Thymus (tissue), 11 donors: ENCODE data around the gene CNTN4. TPM values are rescaled to one million over a fixed set of nuclear protein-coding genes. Genes with fewer than 3 reads are reported as not detected.

Source experiments
- DNase-seq, 9 donors: peaks; one replicate each; pipeline ENCODE4 v3.0.0-alpha.2; 2013; ENCODE audit warnings: low spot score in 9 of 9, low read depth in 6 of 9, missing footprints in 1 of 9
- H3K27ac ChIP-seq, 2 donors: one replicate each; pipeline ENCODE4 v1.5.1; 2013; ENCODE audit warnings: control low read depth in 1 of 2, low read depth in 1 of 2, low read length in 1 of 2, mild to moderate bottlenecking in 1 of 2, moderate library complexity in 1 of 2
- H3K27me3 ChIP-seq, 2 donors: one replicate each; pipeline ENCODE4 v1.5.1; 2013; ENCODE audit warnings: low read length in 1 of 2; ENCODE audit not compliant: control insufficient read depth in 2 of 2, insufficient read depth in 1 of 2
- H3K36me3 ChIP-seq, 2 donors: one replicate each; pipeline ENCODE4 v1.5.1; 2013; ENCODE audit warnings: low read length in 1 of 2, mild to moderate bottlenecking in 1 of 2, moderate library complexity in 1 of 2; ENCODE audit not compliant: control insufficient read depth in 2 of 2, insufficient read depth in 2 of 2
- H3K4me1 ChIP-seq, 2 donors: one replicate each; pipeline ENCODE4 v1.5.1; 2013; ENCODE audit warnings: low read length in 2 of 2; ENCODE audit not compliant: control insufficient read depth in 2 of 2, insufficient read depth in 2 of 2
- H3K4me3 ChIP-seq, 2 donors: one replicate each; pipeline ENCODE4 v1.5.1; 2013; ENCODE audit warnings: low read length in 2 of 2, control low read depth in 1 of 2, mild to moderate bottlenecking in 1 of 2
- H3K9me3 ChIP-seq, 2 donors: one replicate each; pipeline ENCODE4 v1.5.1; 2013; ENCODE audit warnings: low read length in 1 of 2, mild to moderate bottlenecking in 1 of 2; ENCODE audit not compliant: control insufficient read depth in 2 of 2, insufficient read depth in 1 of 2
- WGBS: extraction: QIAGEN DNeasy Blood & Tissue Kit; methylation state at CpG from one replicate; pipeline ENCODE4 v1.1.7; 2013; 5-methylcytosine and 5-hydroxymethylcytosine counted together
- polyA plus RNA-seq: library from polyadenylated mRNA; stranded (reverse); fragments of 200-250 nt; gene quantifications from one replicate; pipeline ENCODE4 v1.2.3, GENCODE V29; 2013
- total RNA-seq: library from RNA; stranded (reverse); fragments of 120-200 nt; gene quantifications from one replicate; pipeline ENCODE4 v1.2.4, GENCODE V29; 2013
- donor health status: healthy.

Gene CNTN4
- total and polyA plus RNA-seq, 2 donors, result 9.4 to 9.9 TPM

DNA sequence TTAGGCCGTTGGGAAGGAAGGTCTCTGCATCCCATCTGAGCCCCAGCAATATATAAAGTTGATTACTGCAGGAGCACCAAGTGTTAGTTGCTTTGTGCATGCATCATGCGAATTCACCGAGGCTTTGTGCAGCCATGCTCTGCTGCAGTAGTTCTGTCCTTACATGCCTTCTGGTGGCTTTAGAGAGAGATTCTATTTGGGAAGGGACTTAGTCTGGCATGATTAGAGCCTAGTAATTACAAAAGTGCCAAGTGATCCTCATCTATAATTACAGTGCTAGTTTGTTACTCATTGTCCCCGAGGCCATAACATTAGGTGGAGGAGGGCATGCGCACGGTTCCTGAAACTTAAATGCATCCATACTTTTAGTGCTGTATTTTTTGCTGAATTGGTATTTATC is 353.6 kb downstream of the CNTN4 start:
- H3K27me3 ChIP-seq, result no peaks in the 10 kb centered on the region
- H3K9me3 ChIP-seq, result no peaks in the 10 kb centered on the region
- no peaks in the 10 kb centered on the region for H3K4me1 ChIP-seq
- no peak for DNase-seq
- H3K27ac ChIP-seq, result no peak overlapping the region
- WGBS, result 89% methylated on average over 6 of the region's 6 CpGs
- no peak overlapping the region for H3K4me3 ChIP-seq
- H3K36me3 ChIP-seq, result no peaks in the 10 kb centered on the region

DNA sequence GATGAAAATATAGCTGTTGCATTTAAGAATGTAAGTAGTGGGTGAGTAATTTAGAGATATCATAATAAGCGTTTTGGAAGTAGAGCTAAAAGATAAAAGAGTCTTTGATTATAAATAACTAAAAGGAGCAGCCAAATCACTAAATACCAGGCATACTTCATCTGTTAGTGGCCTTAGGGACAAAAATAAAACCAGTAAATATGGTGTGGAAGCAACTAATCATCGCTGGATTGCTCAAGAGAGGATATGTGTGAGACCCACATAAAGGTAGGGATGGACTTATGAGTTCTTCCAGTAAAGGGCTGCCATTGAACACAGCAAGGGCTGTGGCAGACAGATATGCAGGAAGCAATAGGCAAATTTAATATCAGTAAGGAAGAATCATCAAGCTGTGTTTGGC is 356.2 kb downstream of the CNTN4 start:
- no peak for DNase-seq
- Histone ChIP-seq H3K27ac (no peak overlapping the region), H3K36me3 (no peaks in the 10 kb centered on the region), H3K9me3 (no peaks in the 10 kb centered on the region), H3K27me3 (no peaks in the 10 kb centered on the region), H3K4me3 (no peak overlapping the region), H3K4me1 (no peaks in the 10 kb centered on the region)
- 90% methylated on average over 2 of the region's 2 CpGs for WGBS

DNA sequence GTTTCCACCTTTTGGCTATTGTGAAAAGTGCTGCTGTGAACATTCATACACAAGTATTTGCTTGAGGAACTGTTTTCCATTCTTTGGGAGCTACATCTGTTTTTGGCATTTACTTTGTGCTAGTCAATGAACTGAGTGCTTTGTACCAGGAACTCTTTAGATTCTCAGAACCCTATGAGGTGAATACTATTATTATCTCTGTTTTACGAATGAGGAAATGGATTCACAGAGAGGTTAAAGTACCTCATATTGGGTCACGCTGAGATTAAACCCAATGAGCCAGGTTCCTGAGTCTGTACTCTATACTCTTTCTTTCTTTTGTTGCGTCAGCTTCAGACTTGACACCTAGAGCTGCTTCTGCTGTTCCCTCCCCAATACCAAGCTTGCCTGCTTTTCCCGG is 358.1 kb downstream of the CNTN4 start:
- Histone ChIP-seq H3K4me1 (no peaks in the 10 kb centered on the region), H3K4me3 (no peak overlapping the region), H3K9me3 (no peaks in the 10 kb centered on the region), H3K27me3 (no peaks in the 10 kb centered on the region), H3K27ac (no peak overlapping the region), H3K36me3 (no peaks in the 10 kb centered on the region)
- DNase-seq, result no peak
- 94% methylated on average over 4 of the region's 4 CpGs for WGBS

DNA sequence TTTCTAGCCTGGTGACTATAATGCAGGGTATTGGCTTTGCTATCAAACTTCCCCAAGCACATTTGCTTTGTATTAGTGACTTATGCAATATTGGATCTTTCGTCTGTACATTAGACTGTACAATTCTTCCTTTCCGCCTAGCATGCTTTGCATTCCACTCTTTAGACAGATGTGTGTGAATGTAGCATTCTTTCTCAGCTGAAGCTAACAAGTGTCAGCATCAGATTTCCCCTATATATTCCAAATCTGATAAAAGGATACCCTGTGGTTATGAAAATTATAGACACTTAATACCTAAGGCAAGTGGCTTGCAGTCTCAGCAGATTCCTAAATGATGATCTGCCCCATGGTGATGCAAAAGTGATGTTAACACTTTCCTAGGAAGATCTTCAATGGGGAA is 360.1 kb downstream of the CNTN4 start:
- no peak for DNase-seq
- Histone ChIP-seq H3K27ac (no peak overlapping the region), H3K27me3 (no peaks in the 10 kb centered on the region), H3K4me1 (no peaks in the 10 kb centered on the region), H3K4me3 (no peak overlapping the region), H3K9me3 (no peaks in the 10 kb centered on the region), H3K36me3 (no peaks in the 10 kb centered on the region)
- WGBS, result 90% methylated on average over 2 of the region's 2 CpGs

DNA sequence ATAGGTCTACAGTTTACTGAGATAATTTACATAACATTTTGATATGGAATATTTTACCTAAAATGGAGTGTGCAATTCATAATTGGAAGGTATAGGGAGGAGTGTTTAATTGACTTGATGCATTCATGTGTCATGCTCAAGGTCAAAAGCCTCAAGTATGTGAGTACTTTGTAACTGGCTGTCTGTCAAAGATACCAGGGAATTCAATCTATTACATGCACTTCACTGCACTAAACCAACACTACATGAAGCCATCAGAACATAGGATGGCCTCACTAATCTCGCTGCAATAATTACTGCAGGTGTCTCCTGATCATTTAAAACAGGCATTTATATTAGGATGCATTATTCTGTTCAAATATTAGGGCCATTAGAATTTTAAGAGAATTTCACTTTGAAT is 367.2 kb downstream of the CNTN4 start:
- DNase-seq, result no peak
- H3K27me3 ChIP-seq, result no peaks in the 10 kb centered on the region
- no peak overlapping the region for H3K4me3 ChIP-seq
- no peaks in the 10 kb centered on the region for H3K9me3 ChIP-seq
- no peaks in the 10 kb centered on the region for H3K36me3 ChIP-seq
- WGBS, result 80% methylated on average over 1 of the region's 1 CpG
- no peaks in the 10 kb centered on the region for H3K4me1 ChIP-seq
- no peak overlapping the region for H3K27ac ChIP-seq

DNA sequence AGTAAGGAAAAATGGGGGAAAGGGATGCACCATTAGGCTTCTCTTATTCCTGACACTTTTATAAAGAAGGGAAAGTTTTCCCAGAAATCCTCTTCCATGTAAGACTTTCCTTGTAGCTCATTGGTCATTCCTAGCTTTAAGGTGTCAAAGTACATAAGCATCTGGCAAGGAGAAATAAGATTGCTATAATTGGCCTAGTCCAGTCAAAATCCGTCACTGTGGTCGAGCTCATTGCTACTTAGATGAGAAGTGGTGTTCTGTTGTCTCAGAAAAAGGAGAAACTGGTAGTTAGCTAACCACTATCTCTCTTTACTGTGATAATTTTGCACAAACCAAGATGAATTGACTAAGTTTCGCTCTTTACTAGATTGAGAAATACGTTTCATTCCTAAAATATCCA is 370.1 kb downstream of the CNTN4 start:
- Histone ChIP-seq H3K4me1 (no peaks in the 10 kb centered on the region), H3K27me3 (no peaks in the 10 kb centered on the region), H3K27ac (no peak overlapping the region), H3K36me3 (no peaks in the 10 kb centered on the region), H3K4me3 (no peak overlapping the region), H3K9me3 (no peaks in the 10 kb centered on the region)
- 84% methylated on average over 4 of the region's 4 CpGs for WGBS
- no peak for DNase-seq

DNA sequence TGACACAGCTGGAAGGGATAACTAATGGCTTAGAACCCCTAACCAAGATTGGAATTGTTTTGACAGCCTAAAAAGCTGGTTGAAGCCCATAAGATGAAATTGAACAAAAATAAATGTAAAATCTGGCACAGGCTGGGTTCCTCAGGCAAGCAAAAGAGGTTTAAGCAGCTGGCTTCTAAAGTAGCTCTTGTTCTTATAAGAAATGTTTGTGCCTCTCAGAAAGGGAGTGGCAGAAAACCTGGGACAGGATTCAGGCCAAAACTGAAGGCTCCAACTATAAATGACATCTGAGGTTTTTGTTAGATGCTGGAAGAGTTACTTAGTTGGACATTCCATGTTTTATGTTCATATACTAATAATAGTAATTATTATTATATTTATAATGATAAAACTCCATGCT is 378.3 kb downstream of the CNTN4 start:
- Histone ChIP-seq H3K4me3 (no peak overlapping the region), H3K4me1 (no peaks in the 10 kb centered on the region), H3K27ac (no peak overlapping the region), H3K27me3 (no peaks in the 10 kb centered on the region), H3K36me3 (no peaks in the 10 kb centered on the region), H3K9me3 (no peaks in the 10 kb centered on the region)
- DNase-seq, result no peak

DNA sequence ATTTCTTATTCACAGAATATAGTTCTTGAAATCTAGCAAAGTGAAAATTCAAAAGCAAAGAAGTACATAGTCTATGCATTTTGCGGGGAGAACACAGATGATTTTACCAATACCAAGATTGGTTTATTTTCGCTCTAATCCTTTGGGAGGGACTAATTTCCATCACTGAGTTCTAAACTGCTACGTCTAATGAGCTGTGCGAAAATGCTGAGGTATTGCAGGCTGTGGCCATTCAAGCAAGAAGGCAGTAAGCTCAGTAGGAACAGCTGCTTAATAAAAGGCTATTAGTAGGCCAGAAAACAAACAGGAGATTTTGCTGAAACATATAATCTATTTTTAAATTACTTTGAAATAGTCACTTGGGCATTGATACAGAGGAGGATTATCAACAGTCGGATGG is 379.0 kb downstream of the CNTN4 start:
- no peak for DNase-seq
- Histone ChIP-seq H3K36me3 (no peaks in the 10 kb centered on the region), H3K4me1 (no peaks in the 10 kb centered on the region), H3K4me3 (no peak overlapping the region), H3K27me3 (no peaks in the 10 kb centered on the region), H3K27ac (no peak overlapping the region), H3K9me3 (peaks cover 0 to 2% of the 10 kb centered on the region in 2 donors)
- 95% methylated on average over 5 of the region's 5 CpGs for WGBS

DNA sequence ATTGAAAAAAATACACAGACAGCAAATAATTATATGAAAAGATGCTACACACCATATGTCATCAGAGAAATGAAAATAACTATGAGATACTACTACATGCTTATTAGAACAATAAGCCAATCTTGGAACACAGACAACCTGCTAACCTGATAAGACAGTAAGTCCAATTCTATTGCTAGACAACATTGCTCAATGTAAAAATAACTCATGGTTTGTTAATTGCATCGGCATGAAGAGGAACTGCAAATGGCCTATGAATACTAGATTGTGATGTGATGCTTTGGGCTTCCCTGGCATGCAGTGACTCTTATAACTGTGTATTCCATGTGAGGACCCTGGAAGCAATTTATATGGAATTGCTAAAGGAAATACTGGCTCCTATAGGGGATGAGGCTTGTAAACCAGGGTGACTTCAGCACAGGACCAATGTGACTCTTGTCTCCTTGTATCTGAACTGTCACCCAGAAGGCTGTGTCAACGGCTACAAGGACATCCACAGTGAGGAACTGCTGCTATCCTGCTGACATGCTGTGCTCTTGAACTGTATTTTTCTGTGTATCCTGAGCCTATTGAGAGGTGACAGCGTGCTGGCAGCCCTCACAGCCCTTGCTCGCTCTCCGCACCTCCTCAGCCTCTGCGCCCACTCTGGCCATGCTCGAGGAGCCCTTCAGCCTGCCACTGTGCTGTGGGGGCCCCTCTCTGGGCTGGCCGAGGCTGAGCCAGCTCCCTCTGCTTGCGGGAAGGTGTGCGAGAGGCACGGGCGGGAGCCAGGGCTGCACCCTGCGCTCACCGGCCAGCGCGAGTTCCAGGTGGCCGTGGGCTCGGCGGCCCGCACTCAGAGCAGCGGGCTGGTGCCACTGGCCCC is 385.7 kb downstream of the CNTN4 start:
- DNase-seq, result no peak
- no peaks in the 10 kb centered on the region for H3K36me3 ChIP-seq
- peaks cover 0 to 18% of the 10 kb centered on the region in 2 donors for H3K9me3 ChIP-seq
- no peaks in the 10 kb centered on the region for H3K27me3 ChIP-seq
- 97% methylated on average over 21 of the region's 21 CpGs for WGBS
- H3K27ac ChIP-seq, result no peak overlapping the region
- H3K4me1 ChIP-seq, result no peaks in the 10 kb centered on the region
- H3K4me3 ChIP-seq, result no peak overlapping the region
